DMS53 treated with DMSO at 0.1 percent for 48 hours (cell line): ENCODE measurements around the gene PTPN14.
"Not testable (repeated sequence)": the region's sequence is repeated elsewhere in the genome, so short reads cannot be mapped to it uniquely, and the experiment has no call there.

Source experiments
- DNase-seq: peaks from one replicate; lab custom pipeline; 2025; ENCODE audit not compliant: unreplicated experiment; lab: John Stamatoyannopoulos, UW

The PTPN14 gene

DNA sequence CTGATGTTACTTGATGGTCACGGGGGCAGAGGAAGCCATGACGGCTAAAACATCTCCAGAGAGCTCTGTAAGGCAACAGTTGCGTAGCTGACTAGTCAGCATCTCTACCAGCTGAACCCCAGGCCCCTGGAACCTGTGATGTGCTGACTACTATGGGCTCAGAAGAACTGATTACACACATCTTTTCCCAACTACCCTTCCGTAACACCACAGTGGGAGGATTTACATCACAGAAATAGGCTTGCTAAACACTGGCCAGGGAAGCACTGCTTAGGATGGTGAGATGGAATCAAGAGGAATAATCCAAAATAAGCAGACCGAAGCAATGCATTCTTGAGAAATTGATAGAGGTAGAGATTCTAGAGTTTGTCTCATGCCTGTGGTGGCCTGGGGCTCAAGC lies 148.0 kb downstream of the PTPN14 start:
- DNase-seq = no peak

GRCh38 chr1:214402613-214403083 lies 148.8 kb downstream of the PTPN14 start:
- DNase-seq = no peak

GRCh38 chr1:214401666-214402065 lies 149.7 kb downstream of the PTPN14 start:
- no peak for DNase-seq

DNA sequence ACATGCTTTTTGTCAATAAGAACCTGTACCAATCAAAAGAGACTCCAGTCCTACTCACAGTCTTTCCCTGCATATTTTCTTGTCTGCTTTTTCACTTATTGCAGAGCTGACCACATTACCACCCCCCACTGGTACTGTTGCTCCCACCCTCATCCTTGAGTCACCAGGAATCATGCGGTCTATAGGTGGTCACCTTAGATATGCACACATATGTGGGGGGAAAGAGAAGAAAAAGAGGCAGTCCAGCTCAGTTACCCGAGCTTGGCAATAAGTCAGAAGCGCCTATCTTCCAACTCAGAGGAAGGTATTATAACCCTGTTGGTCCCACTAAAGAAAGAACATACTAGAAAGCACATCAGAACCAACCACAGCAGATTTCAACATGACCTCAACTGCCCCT lies 151.3 kb downstream of the PTPN14 start:
- DNase-seq = no peak

- no peak for DNase-seq
Measured at GRCh38 chr1:214398490-214398889, 152.9 kb downstream of the PTPN14 start.

DNA sequence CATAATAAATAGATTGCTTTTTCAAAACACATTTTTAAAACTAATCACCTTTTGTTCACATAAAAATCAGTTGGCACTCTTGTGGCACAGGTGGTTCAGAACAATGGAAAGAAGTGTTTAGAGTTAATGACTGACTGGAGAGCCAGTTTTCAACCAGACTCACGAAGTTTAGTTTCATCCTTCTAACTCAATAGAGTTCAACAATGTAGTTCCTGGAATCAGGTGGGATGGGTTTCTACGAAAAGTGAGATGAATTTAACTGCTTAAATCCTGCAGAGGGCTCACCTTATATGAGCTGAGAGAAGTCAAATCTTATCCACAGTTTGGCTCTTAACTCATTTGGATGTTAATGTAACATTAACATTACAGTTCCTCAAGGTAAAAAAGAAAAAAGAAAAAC lies 153.9 kb downstream of the PTPN14 start:
- DNase-seq = peak; percentile 79

GRCh38 chr1:214396330-214396729 lies 155.1 kb downstream of the PTPN14 start:
- DNase-seq = no peak

GRCh38 chr1:214394569-214394968 lies 156.8 kb downstream of the PTPN14 start:
- DNase-seq = not testable (repeated sequence)

DNA sequence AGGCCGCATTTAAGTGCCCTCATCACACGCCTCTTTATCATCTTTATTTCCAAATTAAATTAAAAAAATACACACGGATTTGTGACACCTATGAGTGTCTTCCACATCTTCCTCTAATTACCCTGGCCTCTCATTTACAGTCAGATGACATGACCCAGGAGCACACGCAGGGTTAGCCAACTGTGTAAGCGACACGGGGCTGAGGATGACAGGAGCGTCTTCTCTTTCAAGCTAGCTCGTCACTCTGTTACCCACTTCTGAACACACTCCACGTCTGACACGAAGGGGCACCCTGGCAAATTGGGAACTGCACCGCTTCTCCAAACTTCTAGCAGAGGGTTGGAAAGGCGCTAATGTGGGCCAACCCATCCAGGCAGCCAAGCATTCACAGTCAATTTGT lies 158.3 kb downstream of the PTPN14 start:
- DNase-seq = no peak

DNA sequence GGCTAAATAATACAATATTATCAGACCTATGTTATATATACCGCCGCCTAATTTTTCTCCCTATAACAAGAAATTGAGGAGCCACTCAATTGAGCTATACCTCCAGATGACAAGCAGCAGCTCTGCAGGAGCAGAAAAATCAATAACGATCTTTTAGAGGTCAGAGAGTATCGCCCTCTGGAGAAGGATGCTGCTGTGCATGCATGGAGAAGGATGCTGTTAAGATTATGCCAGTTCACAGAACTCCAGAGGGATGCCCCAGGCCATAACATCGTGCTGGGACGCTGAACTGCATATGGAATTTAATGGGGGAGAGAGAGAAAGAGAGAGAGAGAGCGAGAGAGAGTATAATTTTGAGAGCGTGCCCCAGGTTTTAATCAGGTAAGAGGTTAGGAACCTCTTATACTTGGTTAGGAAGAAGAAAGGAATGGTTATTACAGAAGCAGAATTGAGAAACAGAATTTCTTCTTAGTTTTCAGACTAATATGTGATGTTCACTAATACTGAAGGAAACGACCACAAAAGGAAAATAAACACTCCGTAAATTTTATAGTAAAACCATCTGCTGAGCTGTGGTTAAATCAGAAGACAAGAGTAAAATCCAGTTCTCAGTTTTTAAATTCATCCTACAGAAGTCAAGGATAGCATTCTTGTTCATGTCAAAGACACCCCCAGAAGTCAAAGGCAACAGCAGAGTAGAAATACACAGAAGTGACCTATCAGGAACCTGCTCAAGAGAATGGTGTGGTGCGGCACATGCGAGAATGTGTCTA lies 159.3 kb downstream of the PTPN14 start:
- DNase-seq = no peak

- no peak for DNase-seq
Measured at GRCh38 chr1:214389734-214390133, 161.7 kb downstream of the PTPN14 start.

DNA sequence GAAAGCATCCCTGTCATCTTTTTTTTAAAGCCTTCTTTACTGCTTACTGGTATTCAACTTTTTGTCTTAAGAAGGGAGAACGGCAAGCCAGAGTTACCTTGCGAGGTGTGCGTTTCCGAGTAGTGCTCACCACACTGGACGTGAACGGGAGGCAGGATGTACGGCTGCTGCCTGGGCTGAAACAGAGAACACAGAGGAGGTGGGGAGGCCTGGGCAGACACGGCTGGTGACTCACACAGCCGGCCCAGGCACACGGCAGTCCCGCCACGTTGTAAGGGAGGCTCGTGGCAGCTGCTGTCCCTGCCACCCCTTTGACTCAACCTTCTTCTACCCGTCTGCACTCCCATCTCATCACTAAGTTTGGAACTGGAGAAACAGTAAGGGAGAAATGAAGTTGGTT lies 164.7 kb downstream of the PTPN14 start:
- DNase-seq = no peak

- DNase-seq = no peak
Measured at GRCh38 chr1:214386333-214386732, 165.1 kb downstream of the PTPN14 start.

- DNase-seq = no peak
Measured at GRCh38 chr1:214385428-214385827, 166.0 kb downstream of the PTPN14 start.

DNA sequence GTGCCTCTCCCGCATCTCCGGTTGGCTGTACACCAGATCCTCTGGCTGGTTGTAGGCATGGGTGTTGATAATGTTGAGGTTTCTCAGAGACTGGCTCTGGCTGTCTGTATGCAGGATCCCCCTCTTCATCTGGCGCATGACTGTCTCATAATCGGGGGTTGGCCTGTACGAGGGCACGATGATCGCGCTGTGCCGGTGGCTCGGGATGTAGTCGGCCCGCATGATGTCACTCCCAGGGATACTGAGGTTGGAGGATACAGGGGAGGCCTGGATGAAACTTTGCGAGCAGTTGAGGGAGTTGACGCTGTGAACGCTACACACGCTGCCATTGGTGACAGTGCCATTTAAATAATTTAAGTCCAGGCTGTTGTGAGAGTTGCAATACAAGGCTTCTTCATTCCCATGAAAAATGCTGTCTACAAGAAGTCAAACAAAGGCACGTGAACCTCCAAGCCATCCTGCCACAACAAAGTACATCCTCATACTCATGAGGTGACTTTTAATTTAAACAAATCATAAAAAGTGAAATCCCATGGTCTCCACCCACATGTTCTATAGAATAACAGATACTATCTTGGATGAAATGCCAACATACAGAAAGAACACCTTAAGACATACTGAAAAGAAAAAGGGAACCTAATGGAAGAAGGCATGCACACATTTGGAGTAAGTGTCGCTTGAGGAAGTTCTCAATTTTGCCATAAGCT lies 166.9 kb downstream of the PTPN14 start:
- no peak for DNase-seq

GRCh38 chr1:214383381-214384372 lies 167.7 kb downstream of the PTPN14 start:
- no peak for DNase-seq

- no peak for DNase-seq
Measured at GRCh38 chr1:214380986-214381695, 170.3 kb downstream of the PTPN14 start.

- DNase-seq = no peak
Measured at GRCh38 chr1:214380396-214380795, 171.0 kb downstream of the PTPN14 start.

DNA sequence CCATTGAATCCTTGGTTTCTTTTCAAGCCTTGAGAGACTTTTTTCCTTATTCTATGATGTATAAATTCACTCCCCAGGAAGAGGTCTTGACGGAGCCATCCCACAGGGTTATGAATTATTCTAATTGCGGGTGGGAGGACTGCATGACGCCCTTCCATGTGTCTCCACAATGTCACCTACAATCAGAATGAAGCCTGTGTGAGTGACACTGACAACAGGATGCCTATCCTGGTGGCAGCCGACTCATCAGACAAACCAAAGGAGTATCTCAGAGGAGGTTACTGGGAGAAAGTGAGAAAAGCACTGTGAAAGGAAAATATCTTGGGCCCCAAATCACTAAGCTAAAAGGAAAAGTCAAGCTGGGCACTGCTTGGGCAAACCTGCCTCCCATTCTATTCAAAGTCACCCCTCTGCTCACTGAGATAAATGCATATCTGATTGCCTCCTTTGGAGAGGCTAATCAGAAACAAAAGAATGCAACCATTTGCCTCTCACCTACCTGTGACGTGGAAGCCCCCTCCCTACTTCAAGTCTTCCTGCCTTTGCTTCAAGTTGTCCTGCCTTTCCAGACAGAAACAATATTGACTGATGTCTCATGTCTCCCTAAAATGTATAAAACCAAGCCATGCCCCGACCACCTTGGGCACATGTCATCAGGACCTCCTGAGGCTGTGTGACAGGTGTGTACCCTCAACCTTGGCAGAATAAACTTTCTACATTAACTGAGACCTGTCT lies 172.0 kb downstream of the PTPN14 start:
- no peak for DNase-seq

DNA sequence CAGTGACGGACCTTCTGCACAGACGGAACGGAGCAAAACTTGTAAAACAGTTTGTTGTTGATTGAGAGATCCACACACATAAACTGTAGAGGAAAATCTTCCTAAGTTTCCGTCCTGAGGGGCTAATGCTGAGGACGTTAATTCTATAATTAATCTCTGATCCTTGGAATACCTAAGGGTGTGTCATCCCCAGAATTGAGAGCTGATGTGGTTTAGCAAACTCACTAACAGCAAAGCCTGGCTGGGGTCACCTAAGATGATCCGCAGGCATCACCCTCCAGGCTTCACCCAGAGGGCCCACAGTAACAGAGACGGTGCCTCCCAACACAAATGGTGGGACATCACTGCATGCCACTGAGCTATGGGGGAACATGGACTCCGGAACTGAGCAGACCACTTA lies 172.9 kb downstream of the PTPN14 start:
- no peak for DNase-seq
